ENCODE results near the gene WT1.

- TF ChIP-seq GATA3 (IDR thresholded peaks at IDR 0.05; ENCODE audit: low read depth, low read length) (no peak), GATA2 (IDR thresholded peaks at IDR 0.05; ENCODE audit: low read depth, low read length) (no peak)
Observed at GRCh38 chr11:32430568-32431381, 4.6 kb downstream of the WT1 start.

Data from SH-SY5Y (cell line).